ENCODE data around the gene TCF23. TPM values are rescaled to one million over a fixed set of nuclear protein-coding genes. Genes with fewer than 3 reads are reported as not detected.

TCF23 gene
- total and polyA plus RNA-seq, 2 of the 4 experiments (the other 2 are of a cell fraction): not detected

- no TSS peak for BruUV-seq (replicated peaks)
- H3K9me3 ChIP-seq (ENCODE audit: control insufficient read depth, insufficient read depth, low read length): peaks cover 2% of the 10 kb centered on the region; the same call in 1 of the 2 replicates
- no peak for ATAC-seq (ENCODE audit: low read depth)
- H4K20me1 ChIP-seq (ENCODE audit: insufficient read depth, low read length): no peaks in the 10 kb centered on the region
- H3K56ac ChIP-seq (ENCODE audit: extremely low read depth, insufficient read depth, low read length): no peak overlapping the region
- H2BK120ac ChIP-seq (ENCODE audit: low read depth, low read length): peak overlapping the region; percentile 4; the same call in 1 of the 2 replicates
- in situ Hi-C loops (cut with MboI; ENCODE audit: low sequenced_read_pairs): no loop called here
- peak overlapping the region; percentile 45; the same call in 1 of the 2 replicates for H3K4ac ChIP-seq (ENCODE audit: low read depth, low read length)
- ChIA-PET POLR2A (ENCODE audit: unreplicated experiment) (no interaction called here), CTCF (interaction anchor here (1.2 kb wide), 1 partner anchor 50 kb away, joined by 3 read pairs; the partner anchor contains the start of gene PREB)
- no peak overlapping the region for H2AFZ ChIP-seq (replicated peaks; ENCODE audit: low read length, poor library complexity)
- H3K14ac ChIP-seq (replicated peaks; ENCODE audit: low read depth, low read length): no peak overlapping the region
- TF ChIP-seq RFX5 (IDR thresholded peaks at IDR 0.05; ENCODE audit: low read depth, low read length) (no peak), RAD21 (IDR thresholded peaks at IDR 0.05; ENCODE audit: low read length) (no peak), RCOR1 (IDR thresholded peaks at IDR 0.05; ENCODE audit: insufficient replicate concordance, low read length) (no peak), CEBPB (IDR thresholded peaks at IDR 0.05; ENCODE audit: low read depth, low read length) (0 out of 2 replicates have a peak, but pooled peaks have one; percentile 2), USF2 (IDR thresholded peaks at IDR 0.05; ENCODE audit: low read depth, low read length) (no peak), SMC3 (IDR thresholded peaks at IDR 0.05; ENCODE audit: low read depth, low read length) (no peak), POLR2A (IDR thresholded peaks at IDR 0.05; ENCODE audit: low read depth, low read length) (no peak)
- H3K9me1 ChIP-seq (ENCODE audit: insufficient read depth, low read length): peaks cover 7% of the 10 kb centered on the region; the same call in 1 of the 2 replicates
- intact Hi-C loops (cut with micrococcal nuclease): no loop called here
- no peak overlapping the region for H2AK9ac ChIP-seq (replicated peaks; ENCODE audit: low read depth, low read length, poor library complexity)
- H4K5ac ChIP-seq (ENCODE audit: low read depth, low read length): no peak overlapping the region
- DNase-seq: no peak
- H3K23ac ChIP-seq (ENCODE audit: low read depth, low read length): no peak overlapping the region
- H4K8ac ChIP-seq (ENCODE audit: low read depth in 2 of 2, low read length in 2 of 2): no peak overlapping the region
- H4K91ac ChIP-seq (ENCODE audit: insufficient read depth, low read depth, low read length): no peak overlapping the region
- 0% methylated on average over 1 of the region's 4 CpGs; no CpG with 5 or more reads in 1 of the 2 experiments for WGBS, 2 experiments (ENCODE audit: extremely low coverage in 2 of 2, insufficient read length in 1 of 2)
- H2BK5ac ChIP-seq (ENCODE audit: low read depth, low read length, poor library complexity, severe bottlenecking): no peak overlapping the region
- dilution Hi-C loops (cut with HindIII; ENCODE audit: low sequenced_read_pairs, unreplicated experiment): no loop called here
- peaks cover 18% of the 10 kb centered on the region for H3K27me3 ChIP-seq (ENCODE audit: control insufficient read depth, insufficient read depth, low read length)
- no peak overlapping the region for H2AK5ac ChIP-seq (ENCODE audit: low read depth, low read length)
- no peak overlapping the region for H3K9ac ChIP-seq (ENCODE audit: low read depth, low read length)
- no peak overlapping the region for H3K27ac ChIP-seq (ENCODE audit: insufficient read depth, low read length)
- no peak overlapping the region for H3K18ac ChIP-seq (ENCODE audit: low read depth, low read length)
- no peaks in the 10 kb centered on the region for H3K79me1 ChIP-seq (ENCODE audit: low read depth in 1 of 2, low read length in 2 of 2)
- no peak overlapping the region for H2BK15ac ChIP-seq (ENCODE audit: low read depth, low read length)
- H3K4me2 ChIP-seq (ENCODE audit: low read depth, low read length): no peak overlapping the region
- H3K36me3 ChIP-seq (ENCODE audit: control insufficient read depth, insufficient read depth, low read length): no peaks in the 10 kb centered on the region
- H3K4me3 ChIP-seq (ENCODE audit: insufficient read depth, low read depth, low read length): no peak overlapping the region
- H3K4me1 ChIP-seq (ENCODE audit: control insufficient read depth, insufficient read depth, low read length): peaks cover 18% of the 10 kb centered on the region
- no peak overlapping the region for H2BK20ac ChIP-seq (ENCODE audit: low read depth, low read length)
These were observed 35.3 kb downstream of the TCF23 start for GRCh38 chr2:27184115-27184514.
